ENCODE results near the gene SCAF8.

DNA sequence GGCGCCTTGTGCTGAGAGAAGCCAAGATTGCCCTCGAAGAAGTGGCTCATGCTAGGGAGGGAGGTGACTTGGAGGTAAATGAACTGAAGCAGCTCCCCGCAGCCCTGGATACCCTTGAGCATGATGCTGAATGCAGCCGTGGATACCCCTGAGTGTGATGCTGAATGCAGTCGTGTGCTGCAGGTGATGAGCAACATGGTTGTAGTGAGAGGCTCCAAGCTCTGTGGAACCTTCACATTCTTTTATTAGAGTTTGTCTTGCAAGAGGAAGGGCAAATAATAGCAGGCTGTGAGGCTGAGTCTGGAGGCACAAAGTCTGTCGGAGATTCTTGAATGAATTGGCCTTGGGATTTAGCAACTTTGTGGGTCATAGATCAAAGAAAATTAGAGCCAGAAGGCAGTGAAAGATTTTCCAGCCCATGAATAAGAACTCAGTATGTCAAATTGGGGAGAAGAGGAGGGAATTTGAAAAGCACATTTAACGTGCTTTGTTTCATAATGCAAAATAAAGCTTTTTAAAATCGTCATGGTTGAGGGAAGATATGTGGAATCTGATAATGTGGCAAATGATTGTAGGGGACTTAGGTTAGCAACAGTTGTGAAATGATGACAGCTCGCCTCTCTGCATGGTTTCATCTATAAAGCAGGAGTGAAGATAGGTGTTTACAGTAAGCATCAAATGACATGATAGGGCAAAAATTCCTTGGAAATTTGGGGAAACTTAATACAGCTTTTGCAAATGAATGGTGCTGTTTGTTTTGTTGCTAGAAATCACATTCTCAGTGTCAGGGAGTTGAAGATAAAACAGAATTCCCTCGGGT lies 141.8 kb downstream of the SCAF8 start:
- TF ChIP-seq POLR2AphosphoS5 (IDR thresholded peaks at IDR 0.05) (no peak), POLR2A (IDR thresholded peaks at IDR 0.05) (no peak)

Measured in sigmoid colon (tissue), 4 donors.